NCI-H1417 treated with DMSO at 0.1 percent for 48 hours (cell line): Measurements from ENCODE around the gene THYN1.
"Not testable (repeated sequence)": the region's sequence is repeated elsewhere in the genome, so short reads cannot be mapped to it uniquely, and the experiment has no call there.

ENCODE experiments used
- DNase-seq: peaks from one replicate; lab custom pipeline; 2025; lab: John Stamatoyannopoulos, UW

Gene THYN1

DNA sequence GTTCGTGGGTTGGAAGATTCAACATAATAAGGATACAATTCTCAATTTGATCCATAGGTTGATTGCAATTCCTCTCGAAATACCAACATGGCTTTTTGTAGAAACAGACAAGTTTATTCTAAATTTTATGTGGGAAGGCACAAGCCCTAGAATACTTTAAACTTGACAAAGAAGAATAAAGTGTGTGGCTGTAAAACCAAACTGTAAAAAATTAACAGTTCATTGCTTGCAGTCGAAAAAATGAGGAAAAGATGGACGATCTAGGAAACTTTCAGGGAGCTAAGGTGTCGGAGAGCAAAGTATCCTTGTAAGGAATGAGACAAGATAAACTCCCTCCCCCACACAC is 22.0 kb upstream of the THYN1 start:
- DNase-seq = no peak

- DNase-seq = no peak
Observed at GRCh38 chr11:134273317-134273712, 20.2 kb upstream of the THYN1 start.

DNA sequence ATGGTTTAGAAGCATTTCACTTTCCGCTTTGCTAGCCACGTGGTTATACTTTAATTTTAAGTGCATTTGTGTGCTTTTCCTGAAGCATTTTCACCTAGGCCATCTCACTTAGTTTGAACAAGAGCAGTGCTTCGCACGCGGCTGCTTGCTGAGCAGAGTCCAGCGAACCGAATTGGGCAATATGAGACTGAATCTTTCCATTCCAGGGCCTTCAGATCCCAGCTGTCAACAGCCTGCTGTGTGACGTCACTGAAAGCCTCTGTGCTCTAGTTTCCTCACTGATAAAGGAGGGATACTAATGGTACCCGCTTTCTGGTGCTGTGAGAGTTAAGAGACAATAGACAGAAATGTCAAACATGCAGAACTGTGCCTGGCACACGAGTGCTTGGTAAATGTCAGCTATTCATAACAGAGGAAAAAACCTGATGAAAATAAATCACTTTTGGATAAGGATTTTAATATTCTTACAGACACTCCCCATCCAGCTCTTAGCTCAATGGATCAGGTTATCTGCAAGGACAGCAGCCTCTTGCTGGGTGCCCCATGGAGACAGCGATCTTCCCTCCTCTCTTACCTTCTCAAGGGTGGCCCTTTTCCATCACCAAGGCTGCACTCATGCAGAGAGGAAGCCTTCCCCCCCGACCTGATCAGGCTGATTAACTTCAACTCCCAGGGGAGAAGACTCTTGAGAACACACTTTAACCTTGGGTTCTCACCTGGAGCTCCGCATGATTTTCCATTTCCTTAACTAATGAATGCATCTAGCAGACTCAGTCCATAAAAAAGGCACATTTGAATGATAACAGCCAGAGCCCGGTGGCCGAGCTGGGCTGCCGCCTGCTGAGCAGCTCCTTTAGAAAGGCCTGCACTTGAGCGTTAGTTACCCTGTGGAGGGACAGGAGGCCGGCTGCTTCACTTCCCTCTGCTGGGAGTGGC is 19.5 kb upstream of the THYN1 start:
- DNase-seq = no peak

DNA sequence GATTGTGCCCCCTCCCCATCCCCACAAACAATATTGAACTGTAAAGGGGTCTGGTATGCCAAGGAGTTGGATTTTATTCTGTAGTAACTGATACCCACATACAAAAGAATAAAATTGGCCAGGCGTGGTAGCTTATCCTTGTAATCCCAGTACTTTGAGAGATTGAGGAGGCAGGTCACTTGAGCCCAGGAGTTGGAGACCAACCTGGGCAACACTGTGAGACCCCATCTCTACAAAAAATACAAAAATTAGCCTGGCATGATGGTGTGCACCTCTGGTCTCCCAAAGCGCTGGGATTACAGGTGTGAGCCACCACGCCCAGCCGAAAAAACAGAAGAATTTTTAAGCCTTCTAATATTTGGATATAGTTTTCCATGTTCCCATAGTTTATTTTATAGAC is 18.8 kb upstream of the THYN1 start:
- DNase-seq = no peak

GRCh38 chr11:134270250-134270714 is 17.1 kb upstream of the THYN1 start:
- no peak for DNase-seq

- DNase-seq = no peak
Observed at GRCh38 chr11:134267966-134268365, 14.8 kb upstream of the THYN1 start.

- no peak for DNase-seq
Observed at GRCh38 chr11:134267461-134267860, 14.3 kb upstream of the THYN1 start.

- no peak for DNase-seq
Observed at GRCh38 chr11:134266841-134267251, 13.7 kb upstream of the THYN1 start.

DNA sequence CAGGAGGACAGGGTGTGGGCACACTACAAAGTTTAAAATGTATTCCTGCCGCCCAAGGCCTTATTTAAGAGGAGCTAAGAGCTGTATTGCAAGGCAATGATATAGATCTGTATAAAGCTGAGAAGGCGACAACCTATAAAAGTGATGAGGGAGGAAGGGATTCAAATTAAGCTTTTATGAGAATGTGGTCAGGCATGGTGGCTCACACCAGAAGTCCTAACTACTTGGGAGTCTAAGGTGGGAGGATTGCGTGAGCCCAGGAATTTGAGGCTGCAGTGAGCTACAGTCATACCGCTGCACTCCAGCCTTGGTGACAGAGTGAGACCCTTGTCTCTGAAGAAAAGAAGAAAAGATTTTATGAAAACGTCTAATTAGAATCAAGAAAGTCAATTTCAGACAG is 13.3 kb upstream of the THYN1 start:
- DNase-seq = no peak

DNA sequence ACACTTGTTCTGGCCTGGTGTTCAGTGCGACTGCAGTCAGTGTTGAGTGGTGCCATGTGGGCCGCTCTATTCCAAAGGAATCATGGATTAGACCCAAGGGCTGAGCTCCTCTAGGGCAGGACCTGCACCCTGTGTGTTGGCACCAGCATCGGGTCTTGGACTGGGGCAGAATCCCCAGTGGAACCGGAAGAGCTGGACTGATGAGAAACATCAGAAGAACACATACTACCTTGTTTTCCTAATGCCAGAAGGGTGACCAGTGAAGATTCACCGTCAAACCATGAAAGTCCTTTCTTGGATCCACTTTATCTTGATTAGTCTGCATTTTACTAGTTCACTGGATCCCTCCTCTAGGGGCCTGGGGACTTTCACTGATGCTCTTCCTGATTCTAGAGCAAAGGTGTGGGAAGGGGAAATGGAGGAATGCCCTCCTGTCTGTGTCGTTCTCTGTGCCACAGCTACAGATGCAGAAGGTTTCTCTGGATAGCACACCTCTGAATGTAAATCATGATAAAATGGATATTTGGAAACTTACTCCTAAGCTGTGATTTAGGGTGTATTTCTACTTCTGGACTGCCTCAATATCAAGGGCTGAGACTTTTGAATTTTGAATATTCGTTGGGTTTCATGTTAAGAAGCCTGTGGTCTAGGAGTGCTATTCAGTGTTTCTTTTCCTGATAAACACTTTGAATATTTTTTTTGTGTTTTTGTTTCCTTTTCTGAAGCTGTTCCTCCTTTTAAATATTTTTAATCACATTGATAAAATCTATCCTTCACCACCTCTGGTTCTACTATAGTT is 12.0 kb upstream of the THYN1 start:
- no peak for DNase-seq

- DNase-seq = no peak
Observed at GRCh38 chr11:134261626-134262488, 8.7 kb upstream of the THYN1 start.

- DNase-seq = no peak
Observed at GRCh38 chr11:134260983-134261382, 7.8 kb upstream of the THYN1 start.

DNA sequence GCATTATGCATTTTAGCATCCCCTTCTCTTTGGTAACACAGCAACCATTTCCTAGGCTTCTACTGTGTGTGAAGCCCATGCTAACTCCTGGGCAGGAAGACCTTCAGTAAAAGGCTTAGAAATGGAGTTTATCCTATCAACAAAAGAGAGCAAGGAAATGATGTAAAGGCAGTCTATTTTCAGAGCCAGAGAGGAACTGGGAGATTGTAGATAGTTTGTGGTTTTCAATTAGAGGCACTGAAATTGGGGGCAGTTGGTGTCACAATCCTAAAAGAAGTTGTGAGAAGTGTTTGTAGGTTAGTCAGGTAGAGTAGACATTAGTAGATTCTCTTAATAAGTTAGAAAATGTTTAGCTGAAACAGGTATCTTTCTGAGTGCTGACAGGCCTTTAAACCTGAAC is 7.4 kb upstream of the THYN1 start:
- no peak for DNase-seq

DNA sequence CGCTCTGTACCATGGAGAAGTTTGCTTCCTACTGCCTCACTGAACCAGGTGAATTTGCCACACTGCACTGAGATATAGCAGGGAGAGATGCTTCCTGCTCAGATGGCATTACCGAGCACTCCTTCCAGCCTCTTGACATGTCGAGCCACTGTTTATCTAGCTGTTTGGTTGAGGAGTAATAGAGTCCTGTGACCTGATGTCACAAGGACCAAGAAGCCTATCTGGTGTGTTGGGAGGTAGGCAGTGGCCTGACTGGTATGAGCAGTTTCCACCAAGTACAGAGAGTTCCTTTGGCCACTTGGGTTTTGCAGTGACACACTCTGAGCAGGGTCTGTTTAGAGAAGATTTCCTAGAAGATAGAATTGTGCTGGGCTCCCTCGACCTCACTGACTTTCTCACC is 5.4 kb upstream of the THYN1 start:
- no peak for DNase-seq

GRCh38 chr11:134257101-134257500 is 3.9 kb upstream of the THYN1 start:
- DNase-seq = no peak

GRCh38 chr11:134255184-134255561 is 2.0 kb upstream of the THYN1 start:
- not testable (repeated sequence) for DNase-seq

DNA sequence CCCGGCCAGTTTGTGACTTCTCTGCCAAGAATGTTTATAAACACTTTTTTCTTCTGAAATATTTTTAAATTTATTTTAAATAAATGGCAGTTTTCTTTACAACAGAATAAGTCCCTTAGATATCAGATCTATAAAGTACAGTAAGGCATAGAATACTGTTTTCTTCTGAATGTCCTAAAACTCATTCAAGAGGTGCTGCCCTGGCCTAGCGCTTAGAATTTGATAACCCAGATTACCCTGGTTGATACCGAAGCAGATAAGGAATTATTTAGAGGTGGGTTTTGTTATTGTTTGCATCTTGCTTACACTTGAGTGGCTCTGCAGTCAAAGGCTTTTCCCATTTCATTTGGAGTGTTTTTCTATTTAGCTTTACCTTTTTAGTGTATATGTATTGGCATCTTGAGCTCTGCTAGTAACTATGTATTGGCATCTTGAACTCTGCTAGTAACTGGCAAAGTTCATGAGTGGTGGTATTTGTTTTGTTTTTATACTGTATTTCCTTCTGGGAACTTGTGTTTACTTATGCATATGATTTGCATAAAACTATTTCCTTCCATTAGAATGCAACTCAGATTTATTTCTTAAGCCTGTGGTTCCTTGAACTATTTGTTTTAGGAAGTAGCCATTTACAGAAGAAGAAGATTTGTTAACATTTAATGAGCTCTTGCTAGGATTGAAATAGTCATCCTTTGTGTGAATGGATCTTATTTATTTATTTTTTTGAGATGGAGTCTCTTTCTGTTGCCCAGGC is 1.5 kb upstream of the THYN1 start:
- no peak for DNase-seq

DNA sequence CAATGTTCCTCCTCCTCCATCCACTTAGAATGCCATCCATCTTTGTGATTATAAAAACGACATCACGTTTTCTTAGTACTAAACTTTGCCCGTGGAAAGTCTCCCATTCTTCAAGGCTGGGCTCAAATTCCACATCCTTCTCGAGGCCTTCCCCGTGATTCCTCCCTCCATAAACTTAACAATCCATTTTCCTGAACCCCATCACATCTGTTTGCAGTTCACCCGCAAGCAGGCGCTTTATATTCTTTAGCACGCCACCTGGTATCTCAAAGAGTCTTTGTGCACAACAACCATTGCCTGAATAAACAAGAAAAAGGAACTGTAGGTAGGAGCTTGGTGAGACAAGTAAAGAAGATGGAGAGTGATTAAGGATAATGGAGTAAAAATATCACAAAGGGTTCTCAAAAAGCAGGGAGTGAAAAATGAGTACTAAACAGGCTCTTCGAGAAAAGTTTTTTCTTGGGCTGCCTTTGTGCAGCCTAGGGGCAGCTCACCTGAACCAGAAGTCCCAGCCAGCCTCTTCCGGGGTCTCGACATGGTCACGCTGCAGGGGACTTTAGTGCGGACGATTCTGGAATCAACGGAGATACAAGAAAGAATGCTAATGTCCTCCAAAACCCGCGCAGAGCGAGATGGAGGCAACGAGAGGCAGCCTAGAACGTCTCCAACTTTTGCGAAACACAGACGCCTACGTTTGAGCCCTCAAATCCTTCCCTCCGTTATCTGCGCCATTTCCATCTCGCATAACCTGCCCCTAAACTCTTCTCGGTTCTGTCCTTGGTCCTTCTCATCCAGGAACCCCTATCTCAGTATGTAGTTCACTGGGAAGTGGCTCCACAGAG is 585 bp downstream of the THYN1 start:
- DNase-seq = no peak

DNA sequence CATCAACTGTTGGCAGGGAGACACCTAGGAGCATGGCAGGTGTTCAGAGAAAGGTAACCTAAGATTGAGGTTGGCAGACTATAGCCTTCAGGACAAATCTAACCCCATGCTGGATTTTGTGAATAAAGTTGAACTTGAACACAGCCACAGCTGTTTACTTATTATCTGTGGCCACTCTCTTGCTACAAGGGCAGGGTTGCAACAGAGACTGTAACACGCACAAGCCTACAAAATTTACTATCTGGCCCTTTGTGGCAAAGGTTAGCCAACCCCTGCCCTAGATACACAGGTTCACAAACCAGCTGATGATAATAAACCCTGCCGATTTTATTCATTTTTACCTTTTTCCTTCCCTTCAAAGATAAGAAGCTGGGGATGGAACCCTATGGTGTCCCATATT is 2.5 kb downstream of the THYN1 start:
- DNase-seq = no peak

DNA sequence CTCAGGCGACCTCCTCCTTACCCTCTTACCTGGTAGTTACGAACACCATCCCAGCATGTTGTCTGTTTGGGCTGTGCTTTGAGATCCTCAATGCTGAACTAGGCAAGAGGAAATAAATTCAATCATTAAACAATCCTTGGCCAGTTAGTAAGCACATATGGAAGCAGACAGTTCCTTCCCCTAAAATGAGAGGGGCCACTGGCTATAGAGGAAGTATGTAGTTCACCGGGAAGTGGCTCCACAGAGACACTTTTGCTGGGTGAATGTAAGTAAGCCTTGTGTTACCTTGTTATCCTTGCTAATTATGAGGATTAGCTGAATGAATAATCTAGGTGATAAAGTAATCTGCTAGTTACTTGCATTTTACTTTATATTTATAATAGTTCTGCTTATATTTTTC is 2.9 kb downstream of the THYN1 start:
- DNase-seq = no peak
